Hematopoietic multipotent progenitor cell treated with erythropoietin and hydrocortisone succinate and interleukin-3 and kit ligand, for 17 days (in vitro differentiated cells): ENCODE measurements around the gene CSNK1A1L.
A peak's percentile ranks its signal among the peaks of the same experiment; 100 is the strongest.
"Not testable (repeated sequence)": the region's sequence is repeated elsewhere in the genome, so short reads cannot be mapped to it uniquely, and the experiment has no call there.

Source experiments
- DNase-seq: peaks from one replicate; pipeline ENCODE4 v3.0.0-alpha.2; 2015; ENCODE audit warnings: low spot score

The CSNK1A1L gene

GRCh38 chr13:37058910-37059847, 46.3 kb downstream of the CSNK1A1L start, which contains the start of gene SUPT20H:
TSS of gene SUPT20H (minus strand) at chr13:37059688. CDS start at chr13:37051490, 8,198 bp downstream.
- DNase-seq: peak; percentile 82

DNA sequence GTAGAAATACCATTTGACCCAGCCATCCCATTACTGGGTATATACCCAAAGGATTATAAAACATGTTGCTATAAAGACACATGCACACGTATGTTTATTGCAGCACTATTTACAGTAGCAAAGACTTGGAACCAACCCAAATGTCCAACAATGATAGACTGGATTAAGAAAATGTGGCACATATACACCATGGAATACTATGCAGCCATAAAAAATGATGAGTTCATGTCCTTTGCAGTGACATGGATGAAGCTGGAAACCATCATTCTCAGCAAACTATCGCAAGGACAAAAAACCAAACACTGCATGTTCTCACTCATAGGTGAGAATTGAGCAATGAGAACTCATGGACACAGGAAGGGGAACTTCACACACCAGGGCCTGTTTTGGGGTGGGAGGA, 49.2 kb downstream of the CSNK1A1L start:
- DNase-seq: not testable (repeated sequence)
